K562 (cell line): ENCODE measurements around the gene GPRC5A. TPM values are rescaled to one million over a fixed set of nuclear protein-coding genes. Genes with fewer than 3 reads are reported as not detected.

Experiments used
- ATAC-seq: fragments of 200-7000 bp; cut with Tn5 transposase; 3 replicates; pipeline ENCODE4 v1.9.1; 2020; ENCODE audit warnings: moderate library complexity
- BruUV-seq: library from RNA; stranded (reverse); fragments of 400-500 nt; replicated peaks from 2 replicates; lab custom pipeline; 2021; lab: Mats Ljungman, UMichigan
- CTCF ChIA-PET: fragments of 300-600 bp; formaldehyde crosslinking; extraction: SDS; loops from one replicate; lab custom pipeline; 2021; ENCODE audit warnings: low intra/inter-chr PET ratio; lab: Yijun Ruan, JAX
- POLR2A ChIA-PET: fragments of 300-600, 350-650 bp; sonication (Branson Sonifier 250); formaldehyde crosslinking; extraction: SDS; loops from one replicate; lab custom pipeline; 2021; ENCODE audit warnings: antibody characterized with exemption, inconsistent platforms; lab: Yijun Ruan, JAX
- DNase-seq, 4 experiments: peaks; one replicate each; pipeline versions ENCODE4 v3.0.0 to v3.0.0-alpha.2; 2011 to 2018; ENCODE audit warnings: low spot score in 3 of 4, mixed read lengths in 3 of 4; ENCODE audit errors: extremely low read depth in 1 of 4
- FAIRE-seq: peaks from 2 replicates; lab custom pipeline; 2011; peaks lifted over from hg19 to GRCh38; lab: Jason Lieb, UNC
- H2AFZ ChIP-seq: 2 replicates; pipeline ENCODE4 v1.6.0; 2011; ENCODE audit warnings: low read depth, low read length, control low read depth, inconsistent platforms
- H3K27ac ChIP-seq: fragments of 200-600 bp; 3 replicates; pipeline ENCODE4 v1.8.0; 2011; ENCODE audit warnings: low read depth, mild to moderate bottlenecking, control low read depth, inconsistent platforms, low read length, moderate library complexity, mixed read lengths; ENCODE audit errors: extremely low read depth
- H3K27me3 ChIP-seq, 2 experiments: fragments of 300-600 bp in 1 of 2; 2 replicates in 1 of 2; 3 replicates in 1 of 2; pipeline versions ENCODE4 v1.6.0 to v1.8.0; 2011; ENCODE audit warnings: inconsistent platforms in 2 of 2, low read length in 2 of 2, mild to moderate bottlenecking in 1 of 2, mixed read lengths in 1 of 2, moderate library complexity in 1 of 2; ENCODE audit not compliant: control insufficient read depth in 2 of 2, insufficient read depth in 2 of 2
- H3K36me3 ChIP-seq: fragments of 300-600 bp; 3 replicates; pipeline ENCODE4 v1.8.0; 2011; ENCODE audit warnings: mild to moderate bottlenecking, low read length, inconsistent platforms; ENCODE audit not compliant: control insufficient read depth, insufficient read depth
- H3K4me1 ChIP-seq, 2 experiments: fragments of 200-600 bp in 1 of 2; replicated peaks in 1 of 2; 2 replicates in 1 of 2; 3 replicates in 1 of 2; pipeline versions ENCODE4 v1.5.1 to v1.8.0; 2011; ENCODE audit warnings: inconsistent platforms in 2 of 2, low read length in 2 of 2, mild to moderate bottlenecking in 1 of 2, mixed read lengths in 1 of 2, moderate library complexity in 1 of 2; ENCODE audit not compliant: control insufficient read depth in 2 of 2, insufficient read depth in 2 of 2
- H3K4me2 ChIP-seq: 2 replicates; pipeline ENCODE4 v1.6.1; 2011; ENCODE audit warnings: low read length, control low read depth, inconsistent platforms, mixed read lengths; ENCODE audit not compliant: insufficient read depth
- H3K4me3 ChIP-seq: fragments of 200-600 bp; sonication (generic), shearing (Covaris generic); 2 replicates; pipeline ENCODE4 v1.5.1; 2016; ENCODE audit warnings: control low read depth, inconsistent platforms
- H3K79me2 ChIP-seq: fragments of 200-600 bp; 3 replicates; pipeline ENCODE4 v1.8.0; 2011; ENCODE audit warnings: low read length, inconsistent platforms; ENCODE audit not compliant: control insufficient read depth, insufficient read depth
- H3K9ac ChIP-seq, 2 experiments: 2 replicates each; pipeline versions ENCODE4 v1.6.0 to v1.6.1; 2011; ENCODE audit warnings: low read depth in 2 of 2, low read length in 2 of 2, control low read depth in 1 of 2, inconsistent platforms in 1 of 2, mild to moderate bottlenecking in 1 of 2, mixed read lengths in 1 of 2; ENCODE audit not compliant: insufficient read depth in 1 of 2
- H3K9me1 ChIP-seq: one replicate; pipeline ENCODE4 v1.6.0; 2011; ENCODE audit warnings: inconsistent platforms, mild to moderate bottlenecking, low read length, moderate library complexity; ENCODE audit not compliant: control insufficient read depth, insufficient read depth
- H3K9me3 ChIP-seq: replicated peaks from 2 replicates; pipeline ENCODE4 v1.5.1; 2011; ENCODE audit warnings: low read depth, low read length, inconsistent platforms; ENCODE audit not compliant: control insufficient read depth, insufficient read depth
- H4K20me1 ChIP-seq: replicated peaks from 2 replicates; pipeline ENCODE4 v1.6.1; 2011; ENCODE audit warnings: low read length, inconsistent platforms, mixed read lengths; ENCODE audit not compliant: control insufficient read depth, insufficient read depth
- CBFA2T3 ChIP-seq: fragments of 450-650 bp; IDR thresholded peaks from 2 replicates; pipeline ENCODE4 v1.6.1; 2017
- CREB5 ChIP-seq: fragments of 250-450 bp; sonication (Bioruptor Pico); IDR thresholded peaks from 2 replicates; pipeline ENCODE4 v1.5.0; 2020; ENCODE audit warnings: mild to moderate bottlenecking
- EP300 ChIP-seq: IDR thresholded peaks from 2 replicates; pipeline ENCODE4 v1.6.1; 2012; ENCODE audit warnings: low read length, improper control_type of control experiment
- FIP1L1 ChIP-seq: fragments of 200-400 bp; formaldehyde crosslinking; IDR thresholded peaks from 2 replicates; pipeline ENCODE4 v1.6.1; 2018; ENCODE audit warnings: mild to moderate bottlenecking, low read depth, low read length; ENCODE audit not compliant: poor library complexity, severe bottlenecking
- GABPB1 ChIP-seq: sonication (generic); formaldehyde crosslinking; IDR thresholded peaks from 2 replicates; pipeline ENCODE4 v1.8.0; 2022; ENCODE audit warnings: mild to moderate bottlenecking, missing genetic modification reagents
- HMG20A ChIP-seq: fragments of 450-650 bp; formaldehyde crosslinking; conservative IDR thresholded peaks from 2 replicates; pipeline ENCODE4 v1.4.0; 2020; ENCODE audit warnings: mild to moderate bottlenecking, mixed read lengths
- HNRNPUL1 ChIP-seq: fragments of 200-400 bp; formaldehyde crosslinking; IDR thresholded peaks from 2 replicates; pipeline ENCODE4 v1.6.1; 2017; ENCODE audit warnings: low read length
- IRF2 ChIP-seq: sonication (generic); formaldehyde crosslinking; IDR thresholded peaks from 2 replicates; pipeline ENCODE4 v1.8.1; 2022; ENCODE audit warnings: mild to moderate bottlenecking, missing genetic modification reagents
- MAX ChIP-seq: sonication (generic); formaldehyde crosslinking; IDR thresholded peaks from 2 replicates; pipeline ENCODE4 v1.9.0; 2022; ENCODE audit warnings: mild to moderate bottlenecking, missing genetic modification reagents
- NFIC ChIP-seq: fragments of 450-650 bp; IDR thresholded peaks from 2 replicates; pipeline ENCODE4 v1.6.1; 2017; ENCODE audit warnings: mild to moderate bottlenecking, inconsistent platforms
- NFRKB ChIP-seq: fragments of 450-650 bp; IDR thresholded peaks from 2 replicates; pipeline ENCODE4 v1.6.1; 2016; ENCODE audit warnings: low read depth
- OTX1 ChIP-seq: fragments of 450-650 bp; formaldehyde crosslinking; IDR thresholded peaks from 2 replicates; pipeline ENCODE4 v1.4.0; 2022; ENCODE audit warnings: mild to moderate bottlenecking
- RBM25 ChIP-seq: fragments of 200-400 bp; formaldehyde crosslinking; IDR thresholded peaks from 2 replicates; pipeline ENCODE4 v1.6.1; 2018; ENCODE audit warnings: low read length, low read depth, moderate library complexity; ENCODE audit not compliant: severe bottlenecking
- TFAM ChIP-seq: fragments of 250-450 bp; sonication (Bioruptor Pico); conservative IDR thresholded peaks from 2 replicates; pipeline ENCODE4 v1.5.0; 2021; ENCODE audit warnings: mild to moderate bottlenecking, moderate library complexity
- ZZZ3 ChIP-seq: fragments of 450-650 bp; IDR thresholded peaks from 2 replicates; pipeline ENCODE4 v1.6.1; 2016; ENCODE audit warnings: antibody characterized with exemption, mild to moderate bottlenecking, moderate library complexity
- WGBS: fragments of 100-300 bp; shearing (Covaris generic); methylation state at CpG from one replicate; pipeline ENCODE4 v1.1.6; 2016; ENCODE audit warnings: low coverage, mixed read lengths; ENCODE audit not compliant: insufficient coverage; ENCODE audit errors: missing lambda C conversion rate; 5-methylcytosine and 5-hydroxymethylcytosine counted together
- in situ Hi-C: fragments of 300-500 bp; cut with MboI; formaldehyde crosslinking; loops from 4 replicates; pipeline ENCODE4 v1.15.0; 2018; ENCODE audit warnings: inconsistent platforms, mixed read lengths
- intact Hi-C: fragments of 100-400 bp; cut with micrococcal nuclease; formaldehyde crosslinking; loops from 2 replicates; pipeline ENCODE4 v1.14.2; 2022
- polyA plus RNA-seq, 8 experiments: library from polyadenylated mRNA; depleted of rRNA in 4 of 8; stranded (reverse) in 5 of 8; unstranded in 3 of 8; fragments of >200 nt; fragmentation: Nextera tagmentation in 2 of 8; fragmentation: Illumina TruSeq in 1 of 8; extraction: Ambion mirVana in 2 of 8; extraction: Trizol in 1 of 8; gene quantifications; 2 replicates each; pipeline versions ENCODE4 v1.2.1 to v1.2.3, GENCODE V29; 2011 to 2014; ENCODE audit warnings: inconsistent platforms in 1 of 8, missing spikeins in 1 of 8
- total RNA-seq, 7 experiments: library from RNA; depleted of rRNA in 6 of 7; stranded (reverse); fragments of >200 nt in 6 of 7; fragmentation: Illumina TruSeq in 2 of 7; extraction: Trizol in 2 of 7; gene quantifications; 2 replicates each; pipeline versions ENCODE4 v1.2.1 to v1.2.3, GENCODE V29; 2011 to 2021; ENCODE audit warnings: low replicate concordance in 1 of 7

GPRC5A gene
- total and polyA plus RNA-seq, 9 of the 15 experiments (the other 6 are each of a cell fraction or from before 2014, with no cell fraction given), result 0.01 to 0.64 (median 0.08) TPM; not detected in 6

GRCh38 chr12:12938541-12938940, 47.2 kb downstream of the GPRC5A start:
- no TSS peak for BruUV-seq
- Histone ChIP-seq H3K79me2 (no peaks in the 10 kb centered on the region; the same call in 2 of the 3 replicates), H4K20me1 (no peaks in the 10 kb centered on the region), H3K27ac (no peak overlapping the region), H3K4me1 (no peaks in the 10 kb centered on the region; a peak in 3 of 5 replicates), H2AFZ (no peak overlapping the region), H3K9ac (no peak overlapping the region), H3K4me3 (no peak overlapping the region), H3K9me1 (no peaks in the 10 kb centered on the region), H3K27me3 (no peaks in the 10 kb centered on the region), H3K9me3 (no peaks in the 10 kb centered on the region), H3K4me2 (no peak overlapping the region), H3K36me3 (no peaks in the 10 kb centered on the region; the same call in 2 of the 3 replicates)
- ChIA-PET POLR2A (no interaction called here), CTCF (no interaction called here)
- FAIRE-seq (no peak), ATAC-seq (no peak), DNase-seq (no peak)
- intact Hi-C loops (no loop called here), in situ Hi-C loops (no loop called here)
- 50% methylated on average over 2 of the region's 5 CpGs for WGBS
- TF ChIP-seq NFRKB (no peak), HNRNPUL1 (no peak)

GRCh38 chr12:12939888-12940287, 48.5 kb downstream of the GPRC5A start:
- no peak for FAIRE-seq
- H3K9me1 ChIP-seq, result no peaks in the 10 kb centered on the region
- no TSS peak for BruUV-seq
- ChIA-PET CTCF (no interaction called here), POLR2A (no interaction called here)
- H3K9me3 ChIP-seq, result no peaks in the 10 kb centered on the region
- DNase-seq, result no peak
- no peak overlapping the region for H3K4me3 ChIP-seq
- H3K79me2 ChIP-seq, result no peaks in the 10 kb centered on the region
- H3K4me2 ChIP-seq, result no peak overlapping the region
- H3K4me1 ChIP-seq, result no peaks in the 10 kb centered on the region; a peak in 3 of 5 replicates
- in situ Hi-C loops, result no loop called here
- WGBS, result 71% methylated on average over 1 of the region's 1 CpG
- ATAC-seq, result no peak
- no peaks in the 10 kb centered on the region for H3K27me3 ChIP-seq
- no peaks in the 10 kb centered on the region; the same call in 2 of the 3 replicates for H3K36me3 ChIP-seq
- intact Hi-C loops, result no loop called here
- no peak overlapping the region for H3K9ac ChIP-seq
- H2AFZ ChIP-seq, result no peak overlapping the region
- no peak overlapping the region for H3K27ac ChIP-seq
- no peaks in the 10 kb centered on the region for H4K20me1 ChIP-seq
- TF ChIP-seq MAX (CRISPR knock-in tag), result no peak
- TF ChIP-seq CBFA2T3, result no peak
- no peak for TF ChIP-seq OTX1 (CRISPR knock-in tag)
- TF ChIP-seq EP300, result no peak
- TF ChIP-seq GABPB1 (CRISPR knock-in tag), result no peak
- TF ChIP-seq FIP1L1, result no peak
- no peak for TF ChIP-seq TFAM (CRISPR knock-in tag)
- no peak for TF ChIP-seq RBM25
- TF ChIP-seq ZZZ3, result no peak
- no peak for TF ChIP-seq HMG20A (CRISPR knock-in tag)
- no peak for TF ChIP-seq IRF2 (CRISPR knock-in tag)
- TF ChIP-seq NFIC, result no peak
- TF ChIP-seq CREB5 (CRISPR knock-in tag), result no peak
